ENCODE measurements around the gene LBHD2.

The LBHD2 gene

GRCh38 chr14:103126873-103127304 is 42.9 kb downstream of the LBHD2 start:
- DNase-seq (ENCODE audit: low read depth): no peak
- no peak for TF ChIP-seq CTCF (IDR thresholded peaks at IDR 0.05; ENCODE audit: low read length, missing control alignments)
- no peak overlapping the region for H3K4me3 ChIP-seq (replicated peaks; ENCODE audit: low read depth, low read length)

- no peak overlapping the region for H3K4me3 ChIP-seq (replicated peaks; ENCODE audit: low read depth, low read length)
- DNase-seq (ENCODE audit: low read depth): no peak
- no peak for TF ChIP-seq CTCF (IDR thresholded peaks at IDR 0.05; ENCODE audit: low read length, missing control alignments)
Observed at GRCh38 chr14:103127356-103127755, 43.3 kb downstream of the LBHD2 start.

GRCh38 chr14:103127861-103128598 is 44.0 kb downstream of the LBHD2 start:
- TF ChIP-seq CTCF (IDR thresholded peaks at IDR 0.05; ENCODE audit: low read length, missing control alignments): no peak
- H3K4me3 ChIP-seq (replicated peaks; ENCODE audit: low read depth, low read length): no peak overlapping the region
- DNase-seq (ENCODE audit: low read depth): no peak

- H3K4me3 ChIP-seq (replicated peaks; ENCODE audit: low read depth, low read length): no peak overlapping the region
- no peak for TF ChIP-seq CTCF (IDR thresholded peaks at IDR 0.05; ENCODE audit: low read length, missing control alignments)
- DNase-seq (ENCODE audit: low read depth): no peak
Observed at GRCh38 chr14:103128631-103129300, 44.8 kb downstream of the LBHD2 start.

GRCh38 chr14:103129301-103130016 is 45.4 kb downstream of the LBHD2 start:
- H3K4me3 ChIP-seq (replicated peaks; ENCODE audit: low read depth, low read length): no peak overlapping the region
- no peak for TF ChIP-seq CTCF (IDR thresholded peaks at IDR 0.05; ENCODE audit: low read length, missing control alignments)
- no peak for DNase-seq (ENCODE audit: low read depth)

- H3K4me3 ChIP-seq (replicated peaks; ENCODE audit: low read depth, low read length): no peak overlapping the region
- TF ChIP-seq CTCF (IDR thresholded peaks at IDR 0.05; ENCODE audit: low read length, missing control alignments): no peak
- no peak for DNase-seq (ENCODE audit: low read depth)
Observed at GRCh38 chr14:103130017-103130764, 46.2 kb downstream of the LBHD2 start.

Measured in fibroblast of pulmonary artery (primary cell).